Measurements from ENCODE around the gene ARHGEF10L. TPM values are rescaled to one million over a fixed set of nuclear protein-coding genes. Genes with fewer than 3 reads are reported as not detected.

ARHGEF10L gene
- total RNA-seq, 1 donor from 2014 or later: not detected

DNA sequence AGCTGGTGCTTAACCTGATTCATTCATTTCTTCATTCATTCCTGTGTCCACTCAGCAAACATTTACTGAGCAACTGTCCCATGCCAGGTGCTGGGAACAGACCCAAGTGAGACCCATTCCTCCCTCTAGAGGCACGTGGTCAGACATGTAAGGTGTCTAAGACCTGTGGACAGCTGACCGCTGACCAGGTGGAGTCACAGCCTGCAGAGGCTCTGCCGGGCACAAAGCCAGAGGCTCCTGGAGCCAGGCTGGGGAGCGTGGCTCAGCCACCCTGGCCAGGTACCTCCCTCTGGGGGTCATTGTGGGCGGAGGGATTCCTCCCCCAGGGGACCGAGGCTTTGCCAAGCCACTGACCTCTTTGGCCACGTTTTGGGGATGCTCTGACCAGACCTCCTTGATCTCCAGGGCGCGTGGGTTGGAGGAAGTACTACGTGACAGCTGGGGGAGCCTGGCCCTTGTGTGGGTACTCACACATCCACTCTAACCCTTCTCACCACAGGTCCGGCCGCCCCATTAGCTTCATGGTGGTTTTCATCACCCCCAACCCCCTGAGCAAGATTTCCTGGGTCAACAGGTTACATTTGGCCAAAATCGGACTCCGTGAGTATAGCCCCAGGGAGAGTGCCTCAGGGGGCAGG is 100.3 kb downstream of the ARHGEF10L start:
- Mint-ChIP-seq H3K9me3 (no peaks in the 10 kb centered on the region), H3K4me3 (no peak overlapping the region), H3K36me3 (ENCODE audit: low read depth) (no peaks in the 10 kb centered on the region), H3K27me3 (ENCODE audit: insufficient read depth) (peaks cover 6% of the 10 kb centered on the region), H3K4me1 (ENCODE audit: low read depth) (no peaks in the 10 kb centered on the region), H3K27ac (no peak overlapping the region)
- no peak for DNase-seq (ENCODE audit: low spot score)
- intact Hi-C loops (cut with micrococcal nuclease): no loop called here

GRCh38 chr1:17640393-17640792 is 100.9 kb downstream of the ARHGEF10L start:
- H3K4me1 Mint-ChIP-seq (ENCODE audit: low read depth): no peaks in the 10 kb centered on the region
- intact Hi-C loops (cut with micrococcal nuclease): no loop called here

GRCh38 chr1:17640975-17641374 is 101.5 kb downstream of the ARHGEF10L start:
- H3K27me3 Mint-ChIP-seq (ENCODE audit: insufficient read depth): peaks cover 4% of the 10 kb centered on the region

More at GRCh38 chr1:17640393-17640792, 100.9 kb downstream of the ARHGEF10L start:
- no peak overlapping the region for H3K27ac Mint-ChIP-seq
- H3K36me3 Mint-ChIP-seq (ENCODE audit: low read depth): no peaks in the 10 kb centered on the region
- H3K9me3 Mint-ChIP-seq: no peaks in the 10 kb centered on the region
- peaks cover 6% of the 10 kb centered on the region for H3K27me3 Mint-ChIP-seq (ENCODE audit: insufficient read depth)
- no peak for DNase-seq (ENCODE audit: low spot score)
- H3K4me3 Mint-ChIP-seq: no peak overlapping the region

GRCh38 chr1:17642169-17642568 is 102.7 kb downstream of the ARHGEF10L start:
- Mint-ChIP-seq H3K36me3 (ENCODE audit: low read depth) (no peaks in the 10 kb centered on the region), H3K4me1 (ENCODE audit: low read depth) (no peaks in the 10 kb centered on the region), H3K27ac (no peak overlapping the region), H3K9me3 (no peaks in the 10 kb centered on the region), H3K27me3 (ENCODE audit: insufficient read depth) (peaks cover 1% of the 10 kb centered on the region), H3K4me3 (no peak overlapping the region)
- intact Hi-C loops (cut with micrococcal nuclease): no loop called here
- no peak for DNase-seq (ENCODE audit: low spot score)

More at GRCh38 chr1:17640975-17641374, 101.5 kb downstream of the ARHGEF10L start:
- intact Hi-C loops (cut with micrococcal nuclease): no loop called here
- H3K27ac Mint-ChIP-seq: no peak overlapping the region
- H3K4me3 Mint-ChIP-seq: no peak overlapping the region
- H3K36me3 Mint-ChIP-seq (ENCODE audit: low read depth): no peaks in the 10 kb centered on the region
- DNase-seq (ENCODE audit: low spot score): no peak
- H3K9me3 Mint-ChIP-seq: no peaks in the 10 kb centered on the region
- H3K4me1 Mint-ChIP-seq (ENCODE audit: low read depth): no peaks in the 10 kb centered on the region

GRCh38 chr1:17642943-17643342 is 103.4 kb downstream of the ARHGEF10L start:
- H3K9me3 Mint-ChIP-seq: no peaks in the 10 kb centered on the region
- no peak overlapping the region for H3K4me3 Mint-ChIP-seq
- intact Hi-C loops (cut with micrococcal nuclease): no loop called here
- H3K36me3 Mint-ChIP-seq (ENCODE audit: low read depth): no peaks in the 10 kb centered on the region
- no peaks in the 10 kb centered on the region for H3K4me1 Mint-ChIP-seq (ENCODE audit: low read depth)
- H3K27me3 Mint-ChIP-seq (ENCODE audit: insufficient read depth): no peaks in the 10 kb centered on the region
- H3K27ac Mint-ChIP-seq: no peak overlapping the region
- no peak for DNase-seq (ENCODE audit: low spot score)

GRCh38 chr1:17643861-17644703 is 104.6 kb downstream of the ARHGEF10L start:
- Mint-ChIP-seq H3K4me3 (no peak overlapping the region), H3K4me1 (ENCODE audit: low read depth) (no peaks in the 10 kb centered on the region), H3K9me3 (no peaks in the 10 kb centered on the region), H3K27me3 (ENCODE audit: insufficient read depth) (no peaks in the 10 kb centered on the region), H3K36me3 (ENCODE audit: low read depth) (no peaks in the 10 kb centered on the region), H3K27ac (no peak overlapping the region)
- DNase-seq (ENCODE audit: low spot score): no peak
- intact Hi-C loops (cut with micrococcal nuclease): no loop called here

DNA sequence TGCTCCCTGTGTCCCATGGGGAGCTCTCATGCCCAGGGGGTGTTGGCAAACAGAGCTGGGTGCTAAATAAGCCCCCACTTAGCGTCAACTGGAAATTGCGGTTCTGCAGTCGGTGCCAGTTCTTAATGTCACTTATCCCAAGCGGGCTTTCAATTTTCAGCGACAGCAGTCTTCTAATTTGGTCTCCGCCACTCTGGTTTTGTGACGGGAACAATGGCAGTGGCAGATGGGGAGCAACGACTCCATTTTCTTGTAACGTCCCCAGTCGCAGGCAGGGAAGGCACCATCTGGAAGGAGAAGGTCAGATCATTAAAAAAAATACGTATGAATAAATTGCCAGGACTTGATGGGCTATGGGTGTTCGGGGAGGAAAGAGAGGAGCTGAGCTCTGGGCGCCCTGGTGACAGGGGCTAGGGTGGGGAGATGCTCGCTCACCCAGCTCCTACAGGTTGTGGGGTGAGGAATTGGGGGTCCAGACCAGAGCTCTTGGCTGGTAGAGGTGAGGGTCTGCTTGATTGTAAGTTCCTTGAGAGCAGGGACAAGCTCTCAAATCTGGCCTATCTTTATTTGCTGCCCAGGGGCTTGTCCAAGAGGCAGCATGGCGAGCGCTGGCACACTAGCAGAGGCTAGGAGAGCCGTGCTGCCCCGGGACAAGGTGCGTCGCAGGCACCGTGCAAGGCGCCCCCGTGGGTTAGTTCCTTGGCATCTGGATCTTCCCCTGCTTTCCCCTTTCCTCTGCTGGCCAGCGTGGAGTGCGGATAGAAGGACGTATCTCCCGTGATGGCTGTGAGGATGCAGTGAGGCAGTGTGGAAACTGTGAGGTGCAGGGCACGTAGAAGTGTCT is 105.8 kb downstream of the ARHGEF10L start:
- Mint-ChIP-seq H3K36me3 (ENCODE audit: low read depth) (no peaks in the 10 kb centered on the region), H3K4me1 (ENCODE audit: low read depth) (no peaks in the 10 kb centered on the region)
- intact Hi-C loops (cut with micrococcal nuclease): no loop called here

DNA sequence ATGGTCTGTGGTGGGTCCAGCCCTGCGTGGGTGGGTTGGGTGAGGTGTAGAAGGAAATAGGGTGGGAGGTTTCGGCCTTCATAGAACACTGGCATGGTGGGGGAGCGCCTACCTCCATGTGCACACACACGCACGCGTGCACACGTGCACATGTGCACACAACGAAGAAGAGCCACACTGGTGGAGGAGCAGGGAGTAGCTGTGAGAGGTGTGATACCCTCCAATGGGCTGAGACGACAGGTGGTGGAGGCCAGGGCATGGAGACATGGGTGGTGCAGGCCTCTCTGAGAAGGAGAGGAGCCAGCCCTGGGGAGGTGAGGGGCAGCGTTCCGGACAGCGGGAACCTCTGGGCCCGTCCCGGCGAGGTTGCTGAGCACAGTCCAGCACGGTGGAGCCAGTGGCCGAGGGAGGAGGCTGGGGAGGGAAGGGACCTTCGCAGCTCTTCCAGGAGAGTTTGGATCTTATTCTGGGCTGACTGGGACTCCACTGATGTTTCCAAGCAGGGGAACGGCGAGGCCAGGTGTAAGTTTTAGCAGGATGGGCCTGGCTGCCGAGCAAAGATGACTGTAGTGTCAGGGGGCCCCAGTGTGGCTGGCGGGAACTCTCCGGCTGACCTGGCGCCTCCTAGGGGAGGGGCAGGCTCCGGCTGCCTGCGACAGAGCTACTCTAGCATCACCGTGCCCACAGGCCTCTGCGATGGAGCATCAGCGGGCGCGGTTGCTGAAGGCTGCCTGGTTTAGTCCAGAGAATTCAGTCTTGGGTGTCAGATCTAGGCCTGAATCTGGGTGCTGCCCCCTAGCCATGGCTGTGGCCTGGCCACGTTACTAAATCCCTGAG is 107.2 kb downstream of the ARHGEF10L start:
- H3K36me3 Mint-ChIP-seq (ENCODE audit: low read depth): no peaks in the 10 kb centered on the region
- H3K9me3 Mint-ChIP-seq: no peaks in the 10 kb centered on the region
- H3K4me3 Mint-ChIP-seq: no peak overlapping the region
- no peaks in the 10 kb centered on the region for H3K4me1 Mint-ChIP-seq (ENCODE audit: low read depth)
- no peaks in the 10 kb centered on the region for H3K27me3 Mint-ChIP-seq (ENCODE audit: insufficient read depth)
- no peak for DNase-seq (ENCODE audit: low spot score)
- intact Hi-C loops (cut with micrococcal nuclease): no loop called here
- H3K27ac Mint-ChIP-seq: no peak overlapping the region

More for the DNA sequence above, 105.8 kb downstream of the ARHGEF10L start:
- H3K9me3 Mint-ChIP-seq: no peaks in the 10 kb centered on the region
- no peak overlapping the region for H3K27ac Mint-ChIP-seq
- no peak for DNase-seq (ENCODE audit: low spot score)
- H3K4me3 Mint-ChIP-seq: no peak overlapping the region
- no peaks in the 10 kb centered on the region for H3K27me3 Mint-ChIP-seq (ENCODE audit: insufficient read depth)

DNA sequence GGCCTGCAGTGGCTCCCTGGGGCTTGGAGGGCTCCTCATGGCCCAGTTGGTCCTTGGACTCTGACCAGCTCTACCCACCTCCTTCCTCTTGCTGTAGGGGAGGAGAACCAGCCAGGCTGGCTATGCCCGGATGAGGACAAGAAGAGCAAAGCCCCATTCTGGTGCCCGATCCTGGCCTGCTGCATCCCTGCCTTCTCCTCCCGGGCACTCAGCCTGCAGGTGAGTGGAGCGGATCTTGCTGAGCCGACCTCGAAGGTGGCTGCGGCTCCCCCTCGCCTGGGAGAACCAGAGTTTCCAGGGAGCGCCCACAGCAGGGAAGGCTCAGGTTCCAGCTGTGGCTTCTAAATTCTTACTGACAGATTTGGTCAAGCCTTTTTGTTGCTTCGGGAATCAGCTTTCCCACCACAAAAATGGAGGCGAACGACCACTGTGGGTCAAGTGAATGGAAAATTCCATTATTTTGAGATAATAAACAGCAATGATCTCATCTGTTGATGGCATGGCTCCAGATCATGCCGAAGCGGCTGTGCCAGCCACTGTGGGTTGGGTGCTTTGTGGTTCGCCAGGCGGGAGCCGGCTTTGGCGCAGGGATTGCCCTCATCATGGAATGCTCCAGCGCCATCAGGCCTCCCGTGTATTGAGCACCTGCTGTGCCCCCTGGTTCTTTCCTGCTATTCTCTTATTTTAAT is 109.1 kb downstream of the ARHGEF10L start:
- intact Hi-C loops (cut with micrococcal nuclease): no loop called here
- no peak overlapping the region for H3K27ac Mint-ChIP-seq
- no peaks in the 10 kb centered on the region for H3K27me3 Mint-ChIP-seq (ENCODE audit: insufficient read depth)
- no peaks in the 10 kb centered on the region for H3K36me3 Mint-ChIP-seq (ENCODE audit: low read depth)
- H3K9me3 Mint-ChIP-seq: no peaks in the 10 kb centered on the region
- no peaks in the 10 kb centered on the region for H3K4me1 Mint-ChIP-seq (ENCODE audit: low read depth)
- DNase-seq (ENCODE audit: low spot score): no peak
- no peak overlapping the region for H3K4me3 Mint-ChIP-seq

GRCh38 chr1:17649371-17650106 is 110.0 kb downstream of the ARHGEF10L start:
- no peak for DNase-seq (ENCODE audit: low spot score)
- H3K27ac Mint-ChIP-seq: no peak overlapping the region
- no peaks in the 10 kb centered on the region for H3K27me3 Mint-ChIP-seq (ENCODE audit: insufficient read depth)
- no peaks in the 10 kb centered on the region for H3K36me3 Mint-ChIP-seq (ENCODE audit: low read depth)
- H3K9me3 Mint-ChIP-seq: no peaks in the 10 kb centered on the region
- H3K4me3 Mint-ChIP-seq: no peak overlapping the region
- intact Hi-C loops (cut with micrococcal nuclease): no loop called here
- H3K4me1 Mint-ChIP-seq (ENCODE audit: low read depth): no peaks in the 10 kb centered on the region

DNA sequence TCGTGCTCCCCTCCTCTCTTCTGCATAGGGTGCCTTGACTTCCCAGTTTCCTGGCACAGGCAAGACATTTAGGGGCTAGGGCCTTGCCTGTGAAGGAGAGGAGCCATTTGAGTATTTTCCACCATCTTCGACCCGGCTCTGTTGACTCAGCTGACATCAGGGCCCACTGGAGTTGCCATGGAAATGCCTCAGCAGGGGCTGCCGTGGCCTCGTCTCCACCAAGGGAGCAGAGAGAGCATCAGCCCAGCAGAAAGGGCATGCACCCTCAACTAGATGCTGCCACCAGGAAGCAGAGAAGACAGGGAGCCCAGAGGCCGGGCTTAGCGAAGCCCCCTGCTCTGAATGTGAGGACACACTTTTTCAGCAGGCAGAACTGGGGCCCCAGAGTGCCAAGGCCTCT is 113.8 kb downstream of the ARHGEF10L start:
- intact Hi-C loops (cut with micrococcal nuclease): no loop called here
- H3K9me3 Mint-ChIP-seq: no peaks in the 10 kb centered on the region

More for the DNA sequence above, 113.8 kb downstream of the ARHGEF10L start:
- Mint-ChIP-seq H3K4me3 (no peak overlapping the region), H3K4me1 (ENCODE audit: low read depth) (no peaks in the 10 kb centered on the region), H3K27me3 (ENCODE audit: insufficient read depth) (no peaks in the 10 kb centered on the region), H3K36me3 (ENCODE audit: low read depth) (no peaks in the 10 kb centered on the region), H3K27ac (no peak overlapping the region)
- no peak for DNase-seq (ENCODE audit: low spot score)

Data from activated T-helper 1 cell treated with anti-CD3 and anti-CD28 coated beads, Interleukin-12 subunit alpha, Interleukin-12 subunit beta, Interleukin-2, Interleukin-4 antibody, amounts not matched to agents 30 ng/mL and 10 ng/mL and 1 ng/mL, durations not matched to agents 14 hours and 24 hours and 36 hours (primary cell).